SK-N-SH (cell line): Measurements from ENCODE around the gene UBAC2.

ENCODE experiments used
- TF ChIP-seq, protein P1 (sequence below): fragments of 200-600 bp; sonication (generic); IDR thresholded peaks from 2 replicates; pipeline ENCODE4 v1.6.1; 2017; ENCODE audit warnings: antibody characterized with exemption, mild to moderate bottlenecking, moderate library complexity
- TF ChIP-seq, protein P2 (sequence below): fragments of 150-350 bp; IDR thresholded peaks from 2 replicates; pipeline ENCODE4 v1.6.1; 2017; ENCODE audit warnings: antibody characterized with exemption, low read length, low read depth, borderline replicate concordance

DNA sequence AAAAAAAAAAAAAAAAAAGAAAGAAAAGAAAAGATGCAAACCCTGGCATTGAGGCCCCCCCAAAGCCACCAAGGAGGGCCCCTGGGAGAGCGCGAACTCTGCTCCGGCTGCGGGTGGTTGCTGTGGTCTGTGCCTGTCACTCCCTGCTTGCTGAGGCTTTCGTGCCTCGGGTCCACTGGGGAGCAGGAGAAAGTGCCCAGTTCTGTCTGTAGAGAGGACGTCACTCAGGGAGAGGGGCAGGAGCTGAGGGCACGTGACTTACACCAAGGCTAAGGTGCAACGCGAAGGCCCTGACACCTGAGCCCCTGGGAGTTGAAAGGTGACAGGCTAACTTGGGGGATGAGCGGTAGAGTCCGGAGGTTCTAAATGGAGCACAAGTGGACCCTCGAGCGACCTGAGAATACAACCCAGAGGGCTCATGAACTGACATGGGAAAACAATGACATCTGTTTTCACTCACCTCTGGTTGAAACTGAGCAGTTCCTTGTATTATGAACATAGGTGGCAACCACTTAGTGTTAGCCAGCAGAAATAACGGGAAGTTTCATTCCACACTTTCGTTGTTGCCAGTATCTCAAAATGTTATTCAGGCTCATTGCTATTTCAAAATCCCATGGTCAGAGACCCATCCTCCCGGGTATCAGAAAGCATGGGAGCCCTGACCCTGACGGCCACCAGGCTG is 231.4 kb downstream of the UBAC2 start:
- TF ChIP-seq, protein P1, sequence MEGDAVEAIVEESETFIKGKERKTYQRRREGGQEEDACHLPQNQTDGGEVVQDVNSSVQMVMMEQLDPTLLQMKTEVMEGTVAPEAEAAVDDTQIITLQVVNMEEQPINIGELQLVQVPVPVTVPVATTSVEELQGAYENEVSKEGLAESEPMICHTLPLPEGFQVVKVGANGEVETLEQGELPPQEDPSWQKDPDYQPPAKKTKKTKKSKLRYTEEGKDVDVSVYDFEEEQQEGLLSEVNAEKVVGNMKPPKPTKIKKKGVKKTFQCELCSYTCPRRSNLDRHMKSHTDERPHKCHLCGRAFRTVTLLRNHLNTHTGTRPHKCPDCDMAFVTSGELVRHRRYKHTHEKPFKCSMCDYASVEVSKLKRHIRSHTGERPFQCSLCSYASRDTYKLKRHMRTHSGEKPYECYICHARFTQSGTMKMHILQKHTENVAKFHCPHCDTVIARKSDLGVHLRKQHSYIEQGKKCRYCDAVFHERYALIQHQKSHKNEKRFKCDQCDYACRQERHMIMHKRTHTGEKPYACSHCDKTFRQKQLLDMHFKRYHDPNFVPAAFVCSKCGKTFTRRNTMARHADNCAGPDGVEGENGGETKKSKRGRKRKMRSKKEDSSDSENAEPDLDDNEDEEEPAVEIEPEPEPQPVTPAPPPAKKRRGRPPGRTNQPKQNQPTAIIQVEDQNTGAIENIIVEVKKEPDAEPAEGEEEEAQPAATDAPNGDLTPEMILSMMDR: no peak
- TF ChIP-seq, protein P2, sequence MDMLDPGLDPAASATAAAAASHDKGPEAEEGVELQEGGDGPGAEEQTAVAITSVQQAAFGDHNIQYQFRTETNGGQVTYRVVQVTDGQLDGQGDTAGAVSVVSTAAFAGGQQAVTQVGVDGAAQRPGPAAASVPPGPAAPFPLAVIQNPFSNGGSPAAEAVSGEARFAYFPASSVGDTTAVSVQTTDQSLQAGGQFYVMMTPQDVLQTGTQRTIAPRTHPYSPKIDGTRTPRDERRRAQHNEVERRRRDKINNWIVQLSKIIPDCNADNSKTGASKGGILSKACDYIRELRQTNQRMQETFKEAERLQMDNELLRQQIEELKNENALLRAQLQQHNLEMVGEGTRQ: no peak
